Stimulated activated CD4-positive, alpha-beta T cell treated with anti-CD3 and anti-CD28 coated beads, Interleukin-15, amount 100 ng/mL, for 24 hours (primary cell): ENCODE measurements around the gene PLCXD1.
"Not testable (repeated sequence)": the region's sequence is repeated elsewhere in the genome, so short reads cannot be mapped to it uniquely, and the experiment has no call there.

Source experiments
- DNase-seq: peaks from one replicate; pipeline ENCODE4 v3.0.0-alpha.2; 2020

PLCXD1 gene

GRCh38 chrX:318068-318738 lies 37.0 kb downstream of the PLCXD1 start:
- DNase-seq, result peak; percentile 99

DNA sequence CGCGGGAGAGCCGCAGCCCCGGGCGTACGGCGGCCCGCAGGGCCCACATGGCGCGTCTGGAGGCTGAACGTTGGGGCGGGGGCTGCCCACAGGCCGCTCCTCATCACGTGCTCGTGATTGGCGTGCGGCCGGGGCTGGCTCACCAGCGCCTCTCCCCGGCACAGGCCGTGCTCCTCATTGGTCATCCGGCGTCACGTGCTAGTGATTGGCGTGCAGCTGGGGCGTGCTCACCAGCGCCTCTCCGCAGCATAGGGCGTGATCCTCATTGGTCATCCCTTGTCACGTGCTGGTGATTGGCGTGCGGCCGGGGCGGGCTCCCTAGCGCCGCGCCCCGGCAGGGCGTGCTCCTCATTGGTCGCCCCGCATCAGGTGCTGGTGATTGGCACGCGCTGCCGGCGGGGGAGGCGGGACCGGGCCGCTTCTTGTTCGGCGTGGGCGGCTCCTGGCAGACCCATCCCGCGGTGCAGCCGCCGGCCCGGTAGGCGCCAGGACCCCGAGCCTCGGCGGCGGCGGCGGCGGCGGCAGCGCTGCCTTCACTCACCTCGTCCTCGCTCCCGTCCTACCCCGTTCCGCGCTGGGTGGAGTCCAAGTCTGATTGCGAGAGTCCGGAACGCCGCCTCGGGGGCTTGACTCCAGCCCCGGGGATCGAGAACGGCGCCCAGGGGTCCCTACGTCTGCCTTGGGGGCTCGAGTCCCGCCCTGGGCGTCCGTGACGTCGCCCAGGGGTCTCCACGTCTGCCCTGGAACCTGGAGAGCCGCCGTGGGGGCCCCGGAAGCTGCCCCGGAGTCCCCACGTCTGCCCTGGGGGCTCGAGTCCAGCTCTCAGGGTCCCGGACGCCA lies 37.8 kb downstream of the PLCXD1 start, which contains the start of gene GTPBP6:
Gene GTPBP6 (minus strand): TSS at position 58 of the 840 bp plus-strand sequence. CDS start 9 bp downstream, at position 49.
- peak; percentile 98 for DNase-seq

DNA sequence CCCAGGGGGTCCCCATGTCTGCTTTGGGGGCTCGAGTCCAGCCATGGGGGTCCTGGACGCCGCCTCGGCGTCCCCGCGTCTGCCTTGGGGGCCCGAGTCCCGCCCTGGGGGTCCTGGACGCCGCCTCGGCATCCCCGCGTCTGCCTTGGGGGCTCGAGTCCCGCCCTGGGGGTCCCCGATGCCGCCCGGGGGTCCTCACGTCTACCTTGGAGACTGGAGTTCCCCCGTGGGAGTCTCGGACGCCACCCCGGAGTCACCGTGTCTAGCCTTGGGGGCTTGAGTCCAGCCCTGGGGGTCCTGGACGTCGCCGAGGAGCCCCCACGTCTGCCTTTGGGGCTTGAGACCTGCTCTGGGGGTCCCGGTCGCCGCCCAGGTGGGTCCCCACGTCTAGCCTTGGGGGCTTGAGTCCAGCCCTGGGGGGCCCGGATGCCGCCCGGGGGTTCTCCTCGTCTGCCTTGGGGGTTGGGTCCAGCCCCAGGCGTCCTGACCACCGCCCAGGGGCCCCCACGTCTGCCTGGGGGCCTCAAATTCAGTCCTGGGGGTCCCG lies 38.5 kb downstream of the PLCXD1 start:
- no peak for DNase-seq

DNA sequence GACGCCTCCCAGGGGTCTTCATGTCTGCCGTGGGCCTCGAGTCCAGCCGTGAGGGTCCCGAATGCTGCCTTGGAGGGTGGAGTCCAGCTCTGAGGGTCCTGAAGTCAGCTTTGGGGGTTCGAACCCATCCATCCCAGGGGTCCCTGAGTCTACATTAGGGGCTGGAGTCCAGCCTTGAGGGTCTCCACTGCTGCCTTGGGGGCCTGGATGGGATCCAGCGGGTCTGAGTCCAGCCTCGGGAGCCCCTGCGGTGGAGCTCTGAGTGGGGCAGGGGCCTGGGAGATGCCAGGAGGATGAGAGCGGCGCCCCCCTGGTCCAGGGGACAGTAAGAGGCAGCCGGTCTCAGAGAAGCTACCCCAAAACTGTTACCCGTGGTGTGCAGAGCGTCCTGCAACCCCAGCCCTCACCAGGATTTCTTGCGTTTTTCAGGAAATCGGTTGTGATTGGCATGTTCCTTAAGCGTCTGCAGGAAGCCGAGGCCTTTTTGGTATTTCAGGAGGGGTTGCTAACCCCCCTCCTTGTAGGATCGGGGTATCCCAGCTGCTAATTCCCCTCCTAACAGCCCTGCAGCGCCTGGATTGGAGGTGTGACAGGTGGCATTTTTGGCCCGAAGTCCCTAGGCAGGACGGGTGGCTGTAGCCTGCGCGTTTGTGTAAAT lies 39.1 kb downstream of the PLCXD1 start:
- no peak for DNase-seq

GRCh38 chrX:323721-324628 lies 42.8 kb downstream of the PLCXD1 start:
- no peak for DNase-seq

GRCh38 chrX:324664-325063 lies 43.5 kb downstream of the PLCXD1 start:
- not testable (repeated sequence) for DNase-seq

DNA sequence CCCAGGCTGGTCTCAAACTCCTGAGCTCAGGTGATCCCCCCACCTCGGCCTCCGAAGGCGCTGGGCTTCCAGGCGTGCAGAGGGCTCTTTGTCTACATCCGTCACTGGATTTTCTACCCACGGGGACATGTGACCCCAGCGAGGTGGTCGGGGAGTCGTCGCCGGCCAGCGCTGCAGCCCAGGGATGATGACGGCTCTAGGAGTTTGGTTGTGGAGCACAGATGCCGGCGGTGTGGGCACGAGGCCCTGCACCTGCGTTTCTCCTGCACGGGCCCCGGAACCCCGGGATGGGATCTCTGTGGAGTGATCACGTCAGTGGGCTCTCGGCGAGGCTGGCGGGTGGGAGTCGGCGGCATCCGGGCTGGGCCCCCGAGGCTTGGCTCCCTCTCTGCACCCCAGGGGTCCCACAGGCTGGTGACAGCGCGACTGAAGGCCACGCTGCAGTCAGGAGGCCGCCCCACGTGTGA lies 46.5 kb downstream of the PLCXD1 start:
- no peak for DNase-seq

GRCh38 chrX:329291-329910 lies 48.2 kb downstream of the PLCXD1 start:
- DNase-seq, result no peak

- DNase-seq, result not testable (repeated sequence)
Observed at GRCh38 chrX:330141-330725, 49.1 kb downstream of the PLCXD1 start.

- DNase-seq, result no peak
Observed at GRCh38 chrX:330726-331150, 49.6 kb downstream of the PLCXD1 start.

- DNase-seq, result no peak
Observed at GRCh38 chrX:331151-331824, 50.1 kb downstream of the PLCXD1 start.

DNA sequence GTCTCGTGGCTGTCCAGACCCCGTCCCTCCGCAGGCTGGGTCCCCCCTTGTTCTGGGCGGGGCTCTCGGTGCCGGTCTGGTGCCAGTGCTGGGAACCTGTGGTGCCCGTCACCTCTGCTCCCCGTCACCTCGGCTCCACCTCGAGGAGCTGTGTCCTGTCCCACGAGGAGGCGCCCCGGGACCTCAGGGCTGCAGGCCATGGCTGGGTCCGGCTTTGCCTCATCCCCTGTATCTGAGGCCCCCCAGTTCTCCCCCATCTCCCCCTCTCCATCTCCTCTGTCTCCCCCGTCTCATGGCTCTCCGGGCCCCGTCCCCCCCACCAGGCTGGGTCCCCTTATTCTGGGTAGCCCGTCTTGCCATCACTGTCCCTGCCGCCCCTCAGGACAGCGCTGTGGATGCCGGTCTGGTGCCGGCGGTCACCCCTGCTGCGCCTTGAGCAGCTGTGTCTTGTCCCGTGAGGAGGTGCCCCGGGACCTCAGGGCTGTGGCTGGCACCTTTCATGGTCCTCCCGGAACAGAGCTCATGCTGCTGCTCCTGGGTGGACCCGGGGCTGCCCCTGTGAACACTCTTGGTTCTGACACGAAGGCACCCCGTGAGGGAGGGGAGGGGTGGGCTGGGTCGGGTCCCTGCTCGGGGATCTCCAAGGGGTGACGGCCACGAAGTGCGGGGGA lies 50.8 kb downstream of the PLCXD1 start:
- no peak for DNase-seq

DNA sequence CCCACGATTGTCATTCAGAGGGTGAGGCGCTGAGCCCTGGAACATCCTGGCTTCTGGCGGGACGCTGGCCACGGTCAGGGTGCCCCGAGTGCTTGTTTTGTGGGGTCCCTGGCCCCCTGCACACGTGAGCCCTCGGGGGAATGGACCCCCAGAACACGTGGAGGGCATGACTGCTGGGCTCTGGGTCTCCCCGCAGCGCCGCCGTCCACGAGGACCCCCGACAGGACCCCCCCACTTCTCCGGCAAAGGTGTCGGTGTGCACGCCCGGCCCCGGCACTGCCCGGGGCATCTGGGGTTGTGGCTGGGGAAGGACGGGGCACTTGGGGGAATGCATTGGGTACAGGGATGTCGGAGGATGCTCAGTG lies 51.3 kb downstream of the PLCXD1 start:
- DNase-seq, result no peak

- DNase-seq, result no peak
Observed at GRCh38 chrX:332916-333610, 51.9 kb downstream of the PLCXD1 start.

DNA sequence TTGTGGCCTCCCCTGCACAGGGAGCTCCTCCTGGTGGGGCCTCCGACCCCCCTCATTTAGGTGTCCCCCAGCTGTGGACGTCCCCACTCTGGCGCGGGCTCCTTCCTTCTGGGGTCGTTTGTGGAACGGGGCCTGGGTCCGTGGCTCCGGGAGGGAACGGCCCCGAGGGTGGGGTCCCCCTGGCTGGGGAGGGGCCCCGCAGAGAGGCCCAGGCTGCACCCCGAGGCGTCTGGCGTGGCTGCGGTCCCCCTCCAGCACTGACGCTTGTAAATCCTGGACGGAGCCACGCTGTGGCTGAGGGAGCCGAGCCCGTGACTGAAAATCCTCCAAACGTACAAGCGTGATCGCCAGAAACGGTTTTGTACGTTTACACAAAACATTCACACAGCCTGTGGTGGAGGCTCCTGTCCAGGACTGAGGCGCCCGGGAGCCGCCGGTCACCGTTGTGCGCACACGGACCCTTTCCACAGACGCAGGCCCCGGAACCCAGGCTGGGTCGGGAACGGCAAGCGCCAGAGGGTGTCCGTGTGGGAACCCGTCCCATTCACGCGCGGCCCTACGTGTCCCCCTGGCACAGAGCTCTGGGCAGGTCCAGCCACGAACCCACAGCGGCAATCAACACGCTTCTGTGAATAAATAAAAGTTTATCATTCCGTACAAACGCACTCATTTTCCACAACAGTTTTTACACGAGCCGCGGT lies 52.6 kb downstream of the PLCXD1 start:
- no peak for DNase-seq

GRCh38 chrX:334331-334891 lies 53.2 kb downstream of the PLCXD1 start:
- DNase-seq, result no peak

DNA sequence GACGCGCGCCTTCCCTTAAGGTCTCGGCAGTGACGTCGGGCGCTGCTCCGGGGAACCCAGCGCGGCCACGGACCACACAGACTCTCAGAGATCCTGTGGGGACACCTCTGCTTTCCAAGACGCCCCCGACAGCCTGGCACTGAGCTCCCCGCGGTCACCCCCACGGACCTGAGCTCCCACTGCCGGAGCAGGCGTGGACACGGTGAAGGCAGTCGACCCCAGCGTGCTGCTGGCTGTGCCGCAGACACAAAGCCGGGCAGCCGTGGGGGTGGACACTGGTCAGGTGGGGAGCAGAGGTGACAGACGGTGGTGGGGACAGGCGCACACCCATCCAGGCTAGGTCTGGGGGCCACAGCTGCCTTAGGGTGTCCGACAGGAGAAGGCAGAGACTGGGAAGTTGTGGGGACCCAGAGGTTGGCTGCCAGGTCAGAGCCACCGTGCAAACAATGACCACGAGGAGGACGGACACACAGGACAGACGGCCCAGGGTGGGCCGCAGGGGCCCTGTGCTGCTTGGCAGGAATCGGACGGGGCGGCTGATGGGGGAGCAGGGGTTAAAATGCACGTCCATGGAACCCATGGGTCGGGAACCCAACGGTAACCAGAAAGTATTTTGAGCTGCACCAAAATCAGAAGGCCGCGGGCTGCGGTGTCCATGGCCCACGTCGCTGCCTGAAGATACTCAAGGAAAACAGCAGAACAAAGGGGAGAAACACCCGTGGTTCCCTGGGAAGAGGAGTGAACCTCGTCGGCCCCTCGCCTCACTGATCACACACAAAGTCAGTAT lies 54.0 kb downstream of the PLCXD1 start:
- no peak for DNase-seq

DNA sequence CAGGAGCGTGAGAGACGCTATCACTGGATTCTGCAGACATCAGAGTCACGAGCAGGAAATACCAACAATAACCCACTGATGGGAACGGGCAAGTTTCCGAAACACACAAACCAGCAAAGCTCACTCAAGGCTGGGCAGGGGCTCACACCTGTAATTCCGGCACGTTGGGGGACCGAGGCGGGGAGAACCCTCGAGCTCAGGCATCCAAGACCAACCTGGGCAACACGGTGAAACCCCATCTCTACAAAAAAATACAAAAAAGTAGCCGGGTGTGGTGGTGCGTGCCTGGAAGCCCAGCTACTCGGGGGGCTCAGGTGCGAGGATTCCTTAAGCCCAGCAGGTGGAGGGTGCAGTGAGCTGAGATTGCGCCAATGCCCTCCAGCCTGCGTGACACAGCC lies 54.6 kb downstream of the PLCXD1 start:
- no peak for DNase-seq
